SK-N-SH (cell line): Measurements from ENCODE around the gene DDX24.

ENCODE experiments used
- EP300 ChIP-seq, 2 experiments: IDR thresholded peaks; 2 replicates each; pipeline versions ENCODE4 v1.4.0 to v1.6.1; 2012; ENCODE audit warnings: borderline replicate concordance in 1 of 2, low read depth in 1 of 2, low read length in 1 of 2
- EZH2phosphoT487 ChIP-seq: fragments of 200-600 bp; sonication (generic); IDR thresholded peaks from 2 replicates; pipeline ENCODE4 v1.6.1; 2017; ENCODE audit warnings: low read depth, mixed run types, mild to moderate bottlenecking, antibody characterized with exemption, moderate library complexity, borderline replicate concordance
- FOXM1 ChIP-seq: IDR thresholded peaks from 2 replicates; pipeline ENCODE4 v1.4.0; 2012; ENCODE audit warnings: low read depth, mild to moderate bottlenecking
- NRF1 ChIP-seq: IDR thresholded peaks from 2 replicates; pipeline ENCODE4 v1.6.1; 2012; ENCODE audit warnings: low read depth, mild to moderate bottlenecking, low read length
- POLR2AphosphoS5 ChIP-seq: IDR thresholded peaks from 2 replicates; pipeline ENCODE4 v1.6.1; 2012; ENCODE audit warnings: low read depth, low read length
- RFX5 ChIP-seq: IDR thresholded peaks from 2 replicates; pipeline ENCODE4 v1.6.1; 2012; ENCODE audit warnings: mild to moderate bottlenecking, improper control_type of control experiment, low read length
- TF ChIP-seq, protein P1 (sequence below): fragments of 200-600 bp; sonication (generic); IDR thresholded peaks from 2 replicates; pipeline ENCODE4 v1.6.1; 2017; ENCODE audit warnings: antibody characterized with exemption, mild to moderate bottlenecking, moderate library complexity

DNA sequence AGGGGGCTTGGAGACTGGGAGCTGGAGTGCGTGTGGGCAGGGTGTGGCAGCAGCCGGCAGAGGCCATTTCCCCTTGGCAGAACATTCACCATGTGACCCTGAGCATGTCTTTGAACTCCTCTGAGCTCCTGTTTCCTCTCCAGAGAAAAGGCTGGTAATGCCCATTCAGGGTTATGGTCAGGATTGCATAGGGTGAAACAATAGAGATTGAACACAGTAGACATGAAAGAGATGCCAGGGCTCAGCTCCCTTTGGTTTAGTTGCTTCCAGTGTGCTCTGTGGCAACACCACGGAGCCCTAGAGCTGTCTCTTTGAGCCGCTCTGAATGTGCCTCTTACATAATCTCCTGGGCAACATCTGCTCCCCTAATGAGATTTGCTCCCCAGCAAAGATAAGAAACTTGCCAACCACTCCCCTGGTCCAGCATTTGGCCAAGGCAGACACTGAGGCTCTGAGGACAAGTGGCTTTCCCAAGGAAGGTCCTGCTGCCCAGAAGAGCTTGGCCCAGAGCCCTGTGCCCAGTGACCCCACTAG, 34.1 kb upstream of the DDX24 start:
- TF ChIP-seq EP300 (IDR thresholded peaks at IDR 0.05; ENCODE audit: borderline replicate concordance in 1 of 2, low read depth in 1 of 2, low read length in 1 of 2) (peak in 1 of 2 experiments; percentile 44; a peak in 1 of 4 replicates), NRF1 (no peak), POLR2AphosphoS5 (no peak), RFX5 (no peak), EZH2phosphoT487 (no peak), FOXM1 (no peak)
- TF ChIP-seq, protein P1, sequence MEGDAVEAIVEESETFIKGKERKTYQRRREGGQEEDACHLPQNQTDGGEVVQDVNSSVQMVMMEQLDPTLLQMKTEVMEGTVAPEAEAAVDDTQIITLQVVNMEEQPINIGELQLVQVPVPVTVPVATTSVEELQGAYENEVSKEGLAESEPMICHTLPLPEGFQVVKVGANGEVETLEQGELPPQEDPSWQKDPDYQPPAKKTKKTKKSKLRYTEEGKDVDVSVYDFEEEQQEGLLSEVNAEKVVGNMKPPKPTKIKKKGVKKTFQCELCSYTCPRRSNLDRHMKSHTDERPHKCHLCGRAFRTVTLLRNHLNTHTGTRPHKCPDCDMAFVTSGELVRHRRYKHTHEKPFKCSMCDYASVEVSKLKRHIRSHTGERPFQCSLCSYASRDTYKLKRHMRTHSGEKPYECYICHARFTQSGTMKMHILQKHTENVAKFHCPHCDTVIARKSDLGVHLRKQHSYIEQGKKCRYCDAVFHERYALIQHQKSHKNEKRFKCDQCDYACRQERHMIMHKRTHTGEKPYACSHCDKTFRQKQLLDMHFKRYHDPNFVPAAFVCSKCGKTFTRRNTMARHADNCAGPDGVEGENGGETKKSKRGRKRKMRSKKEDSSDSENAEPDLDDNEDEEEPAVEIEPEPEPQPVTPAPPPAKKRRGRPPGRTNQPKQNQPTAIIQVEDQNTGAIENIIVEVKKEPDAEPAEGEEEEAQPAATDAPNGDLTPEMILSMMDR = no peak
